ENCODE measurements around the gene MARF1.

DNA sequence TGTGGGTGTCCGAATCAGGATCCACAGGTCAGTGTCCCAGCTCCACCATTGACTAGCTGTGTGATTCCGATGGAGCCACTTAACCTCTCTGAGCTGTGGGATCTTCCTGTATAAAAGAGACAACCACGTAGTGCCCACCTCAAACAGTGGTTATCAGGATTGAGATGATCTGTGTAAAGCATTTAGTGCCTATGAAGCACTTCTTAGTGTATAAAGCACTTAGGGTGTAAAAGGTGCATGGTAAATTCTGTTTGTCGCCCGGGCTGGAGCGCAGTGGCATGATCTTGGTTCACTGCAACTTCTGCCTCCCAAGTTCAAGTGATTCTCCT lies 95.2 kb downstream of the MARF1 start:
- TF ChIP-seq, protein P1, sequence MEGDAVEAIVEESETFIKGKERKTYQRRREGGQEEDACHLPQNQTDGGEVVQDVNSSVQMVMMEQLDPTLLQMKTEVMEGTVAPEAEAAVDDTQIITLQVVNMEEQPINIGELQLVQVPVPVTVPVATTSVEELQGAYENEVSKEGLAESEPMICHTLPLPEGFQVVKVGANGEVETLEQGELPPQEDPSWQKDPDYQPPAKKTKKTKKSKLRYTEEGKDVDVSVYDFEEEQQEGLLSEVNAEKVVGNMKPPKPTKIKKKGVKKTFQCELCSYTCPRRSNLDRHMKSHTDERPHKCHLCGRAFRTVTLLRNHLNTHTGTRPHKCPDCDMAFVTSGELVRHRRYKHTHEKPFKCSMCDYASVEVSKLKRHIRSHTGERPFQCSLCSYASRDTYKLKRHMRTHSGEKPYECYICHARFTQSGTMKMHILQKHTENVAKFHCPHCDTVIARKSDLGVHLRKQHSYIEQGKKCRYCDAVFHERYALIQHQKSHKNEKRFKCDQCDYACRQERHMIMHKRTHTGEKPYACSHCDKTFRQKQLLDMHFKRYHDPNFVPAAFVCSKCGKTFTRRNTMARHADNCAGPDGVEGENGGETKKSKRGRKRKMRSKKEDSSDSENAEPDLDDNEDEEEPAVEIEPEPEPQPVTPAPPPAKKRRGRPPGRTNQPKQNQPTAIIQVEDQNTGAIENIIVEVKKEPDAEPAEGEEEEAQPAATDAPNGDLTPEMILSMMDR (conservative IDR thresholded peaks at IDR 0.05; ENCODE audit: low read depth, low read length) = no peak
- TF ChIP-seq EZH2 (IDR thresholded peaks at IDR 0.05; ENCODE audit: borderline replicate concordance, low read depth, low read length, poor library complexity, severe bottlenecking) = no peak
